RWPE1 (cell line): Measurements from ENCODE around the gene DPH1.

Experiments used
- CTCF ChIA-PET: fragments of 350-600 bp; sonication (Branson Sonifier 250); formaldehyde crosslinking; extraction: SDS; loops from one replicate; lab custom pipeline; 2021; lab: Yijun Ruan, JAX
- POLR2A ChIA-PET: fragments of 400-600 bp; formaldehyde crosslinking; extraction: SDS; loops from one replicate; lab custom pipeline; 2020; ENCODE audit warnings: antibody characterized with exemption; ENCODE audit not compliant: low non-redundant PET; lab: Yijun Ruan, JAX
- DNase-seq: peaks from one replicate; pipeline ENCODE4 v3.0.0; 2012; ENCODE audit warnings: low spot score
- H3K27ac ChIP-seq: fragments of 450-650 bp; 2 replicates; pipeline ENCODE4 v1.5.1; 2017
- CTCF ChIP-seq: fragments of 450-650 bp; conservative IDR thresholded peaks from 2 replicates; pipeline ENCODE4 v1.5.1; 2017; ENCODE audit warnings: low read depth, mild to moderate bottlenecking

The DPH1 gene

GRCh38 chr17:2089021-2089422, 59.1 kb downstream of the DPH1 start:
- CTCF ChIA-PET = interaction anchor here (0.6 to 0.7 kb wide), 2 partner anchors 8 to 39 kb away, joined by 3 to 5 read pairs; no protein-coding TSS in a partner anchor
- POLR2A ChIA-PET = no interaction called here

GRCh38 chr17:2090210-2090641, 60.3 kb downstream of the DPH1 start:
- DNase-seq = no peak
- TF ChIP-seq CTCF = no peak
- ChIA-PET POLR2A (no interaction called here), CTCF (interaction anchor here (1.0 kb wide), 1 partner anchor 19 kb away, joined by 3 read pairs; no protein-coding TSS in a partner anchor)
- H3K27ac ChIP-seq = no peak overlapping the region

More at GRCh38 chr17:2089021-2089422, 59.1 kb downstream of the DPH1 start:
- no peak overlapping the region for H3K27ac ChIP-seq
- no peak for TF ChIP-seq CTCF
- DNase-seq = no peak

- no peak overlapping the region for H3K27ac ChIP-seq
- CTCF ChIA-PET = interaction anchor here (0.5 to 1.0 kb wide), 2 partner anchors 20 to 192 kb away, joined by 3 read pairs; no protein-coding TSS in a partner anchor
- DNase-seq = peak; percentile 71
- no peak for TF ChIP-seq CTCF
- POLR2A ChIA-PET = no interaction called here
Measured at GRCh38 chr17:2090804-2091534, 61.0 kb downstream of the DPH1 start.

- CTCF ChIA-PET = interaction anchor here (0.6 kb wide), 2 partner anchors 8 to 230 kb away, joined by 3 to 5 read pairs; no protein-coding TSS in a partner anchor
- POLR2A ChIA-PET = no interaction called here
- no peak overlapping the region for H3K27ac ChIP-seq
- no peak for DNase-seq
- TF ChIP-seq CTCF = no peak
Measured at GRCh38 chr17:2092253-2092652, 62.3 kb downstream of the DPH1 start.

GRCh38 chr17:2093349-2093748, 63.4 kb downstream of the DPH1 start:
- DNase-seq = no peak
- H3K27ac ChIP-seq = peak overlapping the region; percentile 22; the same call in 1 of the 2 replicates
- CTCF ChIA-PET = interaction anchor here (0.6 to 0.9 kb wide), 3 partner anchors 40 to 151 kb away, joined by 3 to 5 read pairs (median 4); no protein-coding TSS in a partner anchor
- TF ChIP-seq CTCF = no peak
- POLR2A ChIA-PET = no interaction called here
